Fibroblast of mammary gland (primary cell): ENCODE data around the gene SLC16A5.
"Not testable (repeated sequence)": the region's sequence is repeated elsewhere in the genome, so short reads cannot be mapped to it uniquely, and the experiment has no call there.

Experiments
- DNase-seq: peaks from one replicate; pipeline ENCODE4 v3.0.0-alpha.2; 2010; ENCODE audit warnings: low read depth
- H3K4me3 ChIP-seq: 2 replicates; pipeline ENCODE4 v1.5.1; 2011; ENCODE audit warnings: low read depth, mild to moderate bottlenecking, low read length, moderate library complexity; ENCODE audit not compliant: control insufficient read depth
- CTCF ChIP-seq: conservative IDR thresholded peaks from 2 replicates; pipeline ENCODE4 v1.5.1; 2011; ENCODE audit warnings: low read depth, low read length, inconsistent platforms; ENCODE audit not compliant: control insufficient read depth, insufficient read depth

The SLC16A5 gene

GRCh38 chr17:75131278-75132017, 43.7 kb downstream of the SLC16A5 start, which contains the start of gene NT5C:
NT5C (minus strand) TSS chr17:75131742; CDS start chr17:75131707, 35 bp downstream.
- H3K4me3 ChIP-seq = peak within 1 kb of the TSS; percentile 71
- peak; percentile 55 for DNase-seq
- TF ChIP-seq CTCF = no peak

GRCh38 chr17:75132018-75133000, 44.6 kb downstream of the SLC16A5 start:
- DNase-seq = not testable (repeated sequence)
- peak overlapping the region; percentile 71 for H3K4me3 ChIP-seq

GRCh38 chr17:75133001-75133400, 45.2 kb downstream of the SLC16A5 start:
- no peak for TF ChIP-seq CTCF
- H3K4me3 ChIP-seq = no peak overlapping the region
- DNase-seq = no peak

GRCh38 chr17:75133607-75134347, 46.0 kb downstream of the SLC16A5 start:
- H3K4me3 ChIP-seq, DNase-seq: not testable (repeated sequence)

- no peak for DNase-seq
- TF ChIP-seq CTCF = no peak
Observed at GRCh38 chr17:75135452-75135851, 47.7 kb downstream of the SLC16A5 start.

GRCh38 chr17:75135946-75136345, 48.2 kb downstream of the SLC16A5 start:
- DNase-seq = no peak
- TF ChIP-seq CTCF = no peak
- no peak overlapping the region for H3K4me3 ChIP-seq

More at GRCh38 chr17:75135452-75135851, 47.7 kb downstream of the SLC16A5 start:
- no peak overlapping the region for H3K4me3 ChIP-seq

- not testable (repeated sequence) for DNase-seq, H3K4me3 ChIP-seq
Observed at GRCh38 chr17:75137762-75138161, 50.0 kb downstream of the SLC16A5 start.
